B cell (primary cell): ENCODE results near the gene CEL. TPM values are rescaled to one million over a fixed set of nuclear protein-coding genes. Genes with fewer than 3 reads are reported as not detected.
"Not testable (repeated sequence)": the region's sequence is repeated elsewhere in the genome, so short reads cannot be mapped to it uniquely, and the experiment has no call there.

Experiments
- ATAC-seq: fragments of 200-7000 bp; cut with Tn5 transposase; one replicate; pipeline ENCODE4 v1.10.0; 2021; ENCODE audit warnings: low read depth, mild to moderate bottlenecking, moderate number of reproducible peaks, moderate library complexity
- CTCF ChIA-PET: fragments of 350-600 bp; sonication (Branson Sonifier 250); formaldehyde crosslinking; loops from one replicate; lab custom pipeline; 2021; ENCODE audit warnings: antibody characterized with exemption, inconsistent platforms; lab: Charles Lee
- POLR2A ChIA-PET: fragments of 350-600 bp; sonication (Branson Sonifier 250); formaldehyde crosslinking; loops from one replicate; lab custom pipeline; 2021; ENCODE audit warnings: antibody characterized with exemption; lab: Charles Lee
- DNase-seq: peaks from one replicate; pipeline ENCODE4 v3.0.0; 2013
- H2AFZ ChIP-seq: 2 replicates; pipeline ENCODE4 v1.6.1; 2012; ENCODE audit warnings: mild to moderate bottlenecking, low read depth, low read length; ENCODE audit not compliant: insufficient read depth, poor library complexity, severe bottlenecking
- H3K27ac ChIP-seq, 2 donors: 1 replicate in 1 of 2; 2 replicates in 1 of 2; pipeline ENCODE4 v1.5.1; 2012 to 2013; ENCODE audit warnings: low read length in 2 of 2, mild to moderate bottlenecking in 2 of 2, moderate library complexity in 1 of 2
- H3K27me3 ChIP-seq, 4 experiments: fragments of 200-600 bp in 1 of 4; sonication (generic) in 1 of 4; replicated peaks in 1 of 4; 1 replicate in 2 of 4; 2 replicates in 2 of 4; pipeline versions ENCODE4 v1.6.1 to v1.7.0; 2013 to 2016; ENCODE audit warnings: low read length in 3 of 4, mild to moderate bottlenecking in 2 of 4, mixed read lengths in 1 of 4, moderate library complexity in 1 of 4; ENCODE audit not compliant: insufficient read depth in 4 of 4, control insufficient read depth in 3 of 4; ENCODE audit errors: control extremely low read depth in 1 of 4
- H3K36me3 ChIP-seq, 2 experiments: replicated peaks in 1 of 2; 1 replicate in 1 of 2; 2 replicates in 1 of 2; pipeline versions ENCODE4 v1.6.1 to v1.7.1; 2013; ENCODE audit warnings: low read length in 1 of 2; ENCODE audit not compliant: insufficient read depth in 2 of 2, control insufficient read depth in 1 of 2; ENCODE audit errors: control extremely low read depth in 1 of 2, extremely low read depth in 1 of 2
- H3K4me1 ChIP-seq, 2 donors: fragments of 200-600 bp in 1 of 2; sonication (generic) in 1 of 2; 1 replicate in 1 of 2; 2 replicates in 1 of 2; pipeline versions ENCODE4 v1.5.1 to v1.6.1; 2013 to 2017; ENCODE audit warnings: low read length in 2 of 2; ENCODE audit not compliant: control insufficient read depth in 2 of 2, insufficient read depth in 2 of 2
- H3K4me2 ChIP-seq: replicated peaks from 2 replicates; pipeline ENCODE3; 2012; ENCODE audit warnings: mild to moderate bottlenecking, low read depth, low read length; ENCODE audit not compliant: poor library complexity, severe bottlenecking
- H3K4me3 ChIP-seq, 5 experiments: fragments of 200-600 bp in 1 of 5; sonication (generic) in 1 of 5; 1 replicate in 3 of 5; 2 replicates in 2 of 5; pipeline versions ENCODE4 v1.5.1 to v1.7.0; 2011 to 2016; ENCODE audit warnings: low read length in 4 of 5, mild to moderate bottlenecking in 4 of 5, low read depth in 2 of 5, control low read depth in 1 of 5, moderate library complexity in 1 of 5; ENCODE audit not compliant: insufficient read depth in 1 of 5; ENCODE audit errors: control extremely low read depth in 1 of 5, extremely low read depth in 1 of 5
- H3K79me2 ChIP-seq: fragments of 200-600 bp; sonication (generic); one replicate; pipeline ENCODE4 v1.6.0; 2016; ENCODE audit warnings: low read length; ENCODE audit not compliant: control insufficient read depth, insufficient read depth
- H3K9ac ChIP-seq: fragments of 200-600 bp; sonication (generic); 2 replicates; pipeline ENCODE4 v1.6.1; 2017; ENCODE audit warnings: mild to moderate bottlenecking, low read length, moderate library complexity
- H3K9me3 ChIP-seq, 3 donors: one replicate each; pipeline versions ENCODE4 v1.6.1 to v1.7.1; 2013; ENCODE audit warnings: low read length in 2 of 3; ENCODE audit not compliant: control insufficient read depth in 2 of 3, insufficient read depth in 1 of 3; ENCODE audit errors: control extremely low read depth in 1 of 3
- H4K20me1 ChIP-seq: 2 replicates; pipeline ENCODE4 v1.6.0; 2012; ENCODE audit warnings: mild to moderate bottlenecking, low read length; ENCODE audit not compliant: insufficient read depth, control insufficient read depth, poor library complexity, severe bottlenecking
- H3K27ac Mint-ChIP-seq: one replicate; pipeline ENCODE4 v1.8.0; 2021; ENCODE audit warnings: mixed read lengths
- H3K27me3 Mint-ChIP-seq: one replicate; pipeline ENCODE4 v1.8.0; 2021; ENCODE audit warnings: mixed read lengths
- H3K4me1 Mint-ChIP-seq: one replicate; pipeline ENCODE4 v1.8.0; 2021; ENCODE audit warnings: mixed read lengths
- H3K4me3 Mint-ChIP-seq: one replicate; pipeline ENCODE4 v1.8.0; 2021; ENCODE audit warnings: mixed read lengths
- H3K9me3 Mint-ChIP-seq: one replicate; pipeline ENCODE4 v1.8.0; 2022; ENCODE audit warnings: mixed read lengths; ENCODE audit not compliant: insufficient read depth
- CTCF ChIP-seq: fragments of 200-600 bp; IDR thresholded peaks from one replicate; pipeline ENCODE4 v1.8.0; 2022; ENCODE audit warnings: antibody characterized with exemption, mild to moderate bottlenecking
- EZH2 ChIP-seq: IDR thresholded peaks from 2 replicates; pipeline ENCODE4 v1.6.1; 2012; ENCODE audit warnings: borderline replicate concordance, low read depth, mild to moderate bottlenecking, moderate library complexity, low read length; ENCODE audit not compliant: insufficient read depth, poor library complexity, severe bottlenecking
- WGBS: methylation state at CpG from one replicate; pipeline ENCODE4 v1.1.5; 2013; ENCODE audit warnings: missing lambda C conversion rate; ENCODE audit not compliant: insufficient coverage; 5-methylcytosine and 5-hydroxymethylcytosine counted together
- intact Hi-C: fragments of 100-400 bp; cut with micrococcal nuclease; formaldehyde crosslinking; loops from one replicate; pipeline ENCODE4 v1.10.0; 2022
- polyA plus RNA-seq: library from polyadenylated mRNA; depleted of rRNA; stranded (reverse); fragments of >200 nt; gene quantifications from 2 replicates; pipeline ENCODE4 v1.2.3, GENCODE V29; 2012
- total RNA-seq, 2 donors: library from RNA; stranded (reverse); fragments of 120-200 nt in 1 of 2; gene quantifications; 1 replicate in 1 of 2; 2 replicates in 1 of 2; pipeline versions ENCODE4 v1.2.3 to v1.2.4, GENCODE V29; 2013 to 2022

CEL gene
- total and polyA plus RNA-seq, 2 donors (not counting 1 experiment from before 2014, with no cell fraction given), result 0.51 to 0.57 TPM

GRCh38 chr9:133037775-133038515, 23.8 kb upstream of the CEL start:
- Histone ChIP-seq H3K27ac (no peak overlapping the region), H2AFZ (no peak overlapping the region), H3K36me3 (peaks cover 0 to 20% of the 10 kb centered on the region in 2 experiments), H3K79me2 (peaks cover 79% of the 10 kb centered on the region), H3K4me1 (no peaks in the 10 kb centered on the region), H3K4me2 (no peak overlapping the region), H4K20me1 (peaks cover 73% of the 10 kb centered on the region), H3K4me3 (no peak overlapping the region), H3K9ac (no peak overlapping the region), H3K9me3 (no peaks in the 10 kb centered on the region), H3K27me3 (no peaks in the 10 kb centered on the region)
- ChIA-PET CTCF (interaction anchor here (0.7 to 1.0 kb wide), 2 partner anchors 16 to 143 kb away, joined by 3 read pairs; no protein-coding TSS in a partner anchor), POLR2A (no interaction called here)
- TF ChIP-seq EZH2 (no peak), CTCF (no peak)
- WGBS, result 94% methylated on average over 24 of the region's 25 CpGs
- Mint-ChIP-seq H3K27me3 (no peaks in the 10 kb centered on the region), H3K4me3 (no peak overlapping the region), H3K4me1 (peaks cover 10% of the 10 kb centered on the region), H3K9me3 (no peaks in the 10 kb centered on the region), H3K27ac (no peak overlapping the region)
- intact Hi-C loops, result no loop called here
- ATAC-seq (no peak), DNase-seq (no peak)

- ChIA-PET CTCF (interaction anchor here (0.7 to 2.3 kb wide), 5 partner anchors 10 to 109 kb away, joined by 3 to 7 read pairs (median 4); partner anchors contain the start of gene GTF3C5), POLR2A (interaction anchor here (1.0 kb wide), 1 partner anchor 10 kb away, joined by 4 read pairs; the partner anchor contains the start of gene GTF3C5)
- H3K27me3 Mint-ChIP-seq, H2AFZ ChIP-seq, H3K9me3 ChIP-seq, H3K4me1 ChIP-seq, H3K4me1 Mint-ChIP-seq, intact Hi-C loops, H3K27ac Mint-ChIP-seq, H3K4me3 ChIP-seq, H3K4me3 Mint-ChIP-seq, H3K9ac ChIP-seq, H3K9me3 Mint-ChIP-seq, ATAC-seq, H3K4me2 ChIP-seq, H3K27me3 ChIP-seq, H3K27ac ChIP-seq: not testable (repeated sequence)
- DNase-seq, result peak; percentile 37
- Histone ChIP-seq H3K36me3 (peaks cover 0 to 43% of the 10 kb centered on the region in 2 experiments), H3K79me2 (peaks cover 60% of the 10 kb centered on the region), H4K20me1 (peaks cover 61% of the 10 kb centered on the region)
- 90% methylated on average over 5 of the region's 12 CpGs for WGBS
- peak; percentile 50 for TF ChIP-seq CTCF
These were observed 20.8 kb upstream of the CEL start for GRCh38 chr9:133040892-133041479.
